Stimulated activated naive CD8-positive, alpha-beta T cell treated with anti-CD3 and anti-CD28 coated beads, Interleukin-15, amount 100 ng/mL, for 72 hours (primary cell): ENCODE data around the gene PEX5.
A peak's percentile ranks its signal among the peaks of the same experiment; 100 is the strongest.
"Not testable (repeated sequence)": the region's sequence is repeated elsewhere in the genome, so short reads cannot be mapped to it uniquely, and the experiment has no call there.

Experiments
- ATAC-seq: fragments of 150-1000 bp; cut with Tn5 transposase; 2 replicates; pipeline ENCODE4 v1.10.0; 2021; ENCODE audit warnings: mild to moderate bottlenecking, moderate library complexity
- DNase-seq, 2 donors: peaks; one replicate each; pipeline ENCODE4 v3.0.0; 2021 to 2022
- H3K27ac Mint-ChIP-seq, 2 donors: one replicate each; pipeline ENCODE4 v1.8.0; 2022; ENCODE audit warnings: mild to moderate bottlenecking in 2 of 2, mixed read lengths in 2 of 2, moderate library complexity in 2 of 2
- H3K27me3 Mint-ChIP-seq: one replicate; pipeline ENCODE4 v1.8.0; 2022; ENCODE audit warnings: mixed read lengths
- H3K4me1 Mint-ChIP-seq: one replicate; pipeline ENCODE4 v1.8.0; 2022; ENCODE audit warnings: mild to moderate bottlenecking, mixed read lengths
- H3K4me3 Mint-ChIP-seq, 2 donors: one replicate each; pipeline ENCODE4 v1.8.0; 2022; ENCODE audit warnings: mild to moderate bottlenecking in 2 of 2, mixed read lengths in 2 of 2, moderate library complexity in 1 of 2
- H3K9me3 Mint-ChIP-seq, 2 donors: one replicate each; pipeline ENCODE4 v1.8.0; 2022; ENCODE audit warnings: mixed read lengths in 2 of 2

The PEX5 gene

GRCh38 chr12:7155471-7156034 is 33.9 kb upstream of the PEX5 start:
- Mint-ChIP-seq H3K4me1 (no peaks in the 10 kb centered on the region), H3K27ac (peak overlapping the region in 1 of 2 donors; percentile 8), H3K27me3 (no peaks in the 10 kb centered on the region), H3K9me3 (no peaks in the 10 kb centered on the region), H3K4me3 (no peak overlapping the region)
- no peak for DNase-seq
- no peak for ATAC-seq

DNA sequence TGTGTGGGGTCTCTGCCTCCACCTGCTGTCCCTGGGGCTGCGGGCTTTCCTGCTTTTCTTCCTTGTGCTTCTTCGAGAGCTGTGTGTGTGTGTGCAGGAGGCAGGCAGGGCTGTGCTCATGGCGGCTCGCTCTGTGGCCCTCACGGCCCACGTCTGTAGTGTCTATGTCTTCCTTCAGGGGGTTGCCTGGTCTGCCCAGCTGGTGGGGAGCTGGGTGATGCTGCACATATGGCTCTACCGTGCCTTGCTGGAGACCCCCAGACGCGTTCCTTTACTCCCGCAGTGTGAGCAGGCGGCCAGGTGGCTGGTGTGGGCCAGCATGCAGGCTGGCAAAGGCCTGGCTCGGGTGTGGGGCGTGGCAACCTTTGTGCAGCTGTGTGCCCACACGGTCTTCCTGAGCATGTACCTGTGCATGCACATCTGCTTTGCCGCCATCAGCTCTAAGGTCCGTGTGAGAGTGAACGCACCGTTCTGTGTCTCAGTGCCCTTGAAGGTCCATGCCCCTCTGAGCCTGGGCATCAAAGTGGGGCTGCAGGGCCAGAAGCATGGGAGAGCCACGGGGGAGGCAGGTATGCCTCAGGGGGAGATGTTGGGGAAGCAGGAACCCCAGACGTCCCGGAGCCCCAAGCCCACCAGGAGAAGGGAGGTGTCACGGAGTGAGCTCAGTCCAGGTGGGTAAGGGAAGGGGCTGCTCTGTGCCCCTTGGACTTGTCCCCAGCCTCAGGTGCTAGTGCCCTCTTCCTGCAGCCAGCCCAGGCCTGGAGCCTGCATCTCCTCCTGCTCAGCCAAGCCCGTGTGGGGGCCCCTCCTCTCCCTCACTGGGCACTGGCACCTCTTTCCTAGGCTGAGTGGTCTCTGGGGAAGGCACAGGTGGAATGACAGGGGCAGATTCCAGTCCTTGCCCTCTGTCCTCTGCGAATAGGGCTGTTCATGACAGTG is 33.0 kb upstream of the PEX5 start:
- ATAC-seq: no peak

DNA sequence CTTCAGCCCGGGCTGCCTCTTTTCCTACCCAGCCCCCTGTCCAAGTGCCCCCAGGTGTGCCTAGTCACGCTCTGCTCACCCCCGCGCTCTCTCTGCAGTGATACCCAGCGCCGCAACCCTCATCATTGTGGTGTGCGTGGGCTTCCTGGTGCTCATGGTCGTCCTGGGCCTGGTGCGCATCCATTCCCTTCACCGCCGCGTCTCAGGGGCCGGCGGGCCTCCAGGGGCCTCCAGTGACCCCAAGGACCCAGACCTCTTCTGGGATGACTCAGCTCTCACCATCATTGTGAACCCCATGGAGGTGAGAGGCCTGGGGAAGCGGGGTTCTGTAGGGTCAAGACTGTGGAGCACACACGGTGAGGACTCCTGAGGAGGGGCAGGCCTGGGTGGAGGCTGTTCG is 32.1 kb upstream of the PEX5 start:
- Mint-ChIP-seq H3K4me3 (no peak overlapping the region), H3K27me3 (peaks cover 11% of the 10 kb centered on the region), H3K9me3 (no peaks in the 10 kb centered on the region), H3K4me1 (peaks cover 3% of the 10 kb centered on the region), H3K27ac (peak overlapping the region; percentile 66 to 86)
- ATAC-seq (no peak), DNase-seq (no peak)

More for the DNA sequence above, 33.0 kb upstream of the PEX5 start:
- Mint-ChIP-seq H3K4me1 (no peaks in the 10 kb centered on the region), H3K9me3 (no peaks in the 10 kb centered on the region), H3K4me3 (no peak overlapping the region), H3K27me3 (peaks cover 2% of the 10 kb centered on the region), H3K27ac (peak overlapping the region in 1 of 2 donors; percentile 86)
- no peak for DNase-seq

DNA sequence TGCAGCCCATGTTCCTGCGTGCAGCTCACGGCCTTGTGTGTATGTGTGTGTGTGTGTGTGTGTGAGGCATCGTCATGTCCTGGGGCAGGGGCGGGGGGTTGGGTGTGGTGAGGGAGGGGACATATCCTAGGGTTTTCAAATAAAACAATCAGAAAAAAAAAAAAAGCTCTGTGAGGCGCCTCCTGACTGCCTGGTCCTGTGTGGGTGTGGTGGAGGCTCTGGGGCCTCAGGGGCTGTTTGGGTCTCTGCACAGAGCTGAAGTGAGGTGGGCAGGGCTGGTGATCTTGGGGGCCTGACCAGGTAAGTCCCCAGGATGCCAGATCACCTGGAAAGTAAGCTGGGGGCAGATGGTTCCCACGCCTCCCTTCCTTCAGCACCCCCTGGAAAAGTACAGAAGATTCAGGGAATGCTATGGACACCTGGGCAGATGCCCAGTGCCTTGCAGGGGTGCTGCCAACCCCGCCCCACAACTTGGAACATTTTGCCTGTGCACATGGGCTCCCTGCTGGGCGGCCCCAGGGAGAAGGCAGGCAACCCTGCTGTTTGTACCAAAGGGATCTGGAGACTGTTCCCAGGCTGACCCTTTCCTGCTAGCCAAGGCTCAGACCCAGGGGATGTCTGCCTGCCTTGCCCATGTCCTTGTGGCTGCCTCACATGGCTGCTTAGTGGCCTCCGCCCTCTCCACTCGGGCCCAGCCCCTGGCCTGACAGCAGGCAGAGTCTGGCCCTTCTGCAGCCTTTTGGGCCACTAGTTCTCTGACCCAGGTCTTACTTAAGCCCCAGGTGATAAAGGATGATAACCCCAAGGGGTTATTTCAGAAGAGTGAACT is 30.5 kb upstream of the PEX5 start:
- DNase-seq: no peak
- ATAC-seq: no peak
- Mint-ChIP-seq H3K4me3 (no peak overlapping the region), H3K9me3 (no peaks in the 10 kb centered on the region), H3K27ac (no peak overlapping the region), H3K27me3 (peaks cover 24% of the 10 kb centered on the region), H3K4me1 (peaks cover 11% of the 10 kb centered on the region)

DNA sequence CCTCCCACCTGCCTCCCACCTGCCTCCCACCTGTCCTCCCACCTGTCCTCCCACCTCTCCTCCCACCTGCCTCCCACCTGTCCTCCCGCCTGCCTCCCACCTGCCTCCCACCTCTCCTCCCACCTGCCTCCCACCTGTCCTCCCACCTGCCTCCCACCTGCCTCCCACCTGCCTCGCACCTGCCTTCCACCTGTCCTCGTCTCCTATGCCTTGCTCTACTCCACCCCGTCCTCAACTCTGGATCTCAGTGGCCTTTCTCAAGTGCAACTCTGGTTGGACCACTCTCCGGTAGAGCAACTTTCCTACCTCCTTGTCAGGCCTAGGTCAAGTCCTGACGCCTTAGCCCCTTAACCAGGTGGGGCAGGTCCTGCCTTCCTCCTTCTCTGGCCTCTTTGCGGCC is 29.3 kb upstream of the PEX5 start:
- peaks cover 11% of the 10 kb centered on the region for H3K4me1 Mint-ChIP-seq
- no peak for DNase-seq
- no peaks in the 10 kb centered on the region for H3K9me3 Mint-ChIP-seq
- H3K4me3 Mint-ChIP-seq: no peak overlapping the region
- no peak overlapping the region for H3K27ac Mint-ChIP-seq
- peaks cover 30% of the 10 kb centered on the region for H3K27me3 Mint-ChIP-seq
- ATAC-seq: no peak

DNA sequence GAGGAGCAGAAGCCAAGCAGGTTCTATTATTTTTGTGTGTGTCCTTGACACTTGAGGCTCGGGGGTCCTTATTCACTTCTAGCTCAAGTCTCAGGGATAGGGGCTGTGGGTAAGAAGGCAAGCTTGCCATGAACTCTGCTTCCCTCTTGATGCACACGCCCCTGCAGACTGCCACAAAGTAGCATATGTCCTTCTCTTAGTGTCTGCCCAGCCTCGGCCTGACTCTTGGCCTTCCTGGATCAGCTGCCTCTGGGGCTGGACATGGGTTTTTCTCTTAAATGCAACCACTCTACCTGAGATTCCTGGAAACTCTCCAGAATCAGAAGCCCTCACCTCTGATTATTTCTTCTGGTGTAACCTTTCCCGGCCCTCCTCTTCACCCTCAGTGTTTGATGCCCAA is 28.2 kb upstream of the PEX5 start:
- peaks cover 11% of the 10 kb centered on the region for H3K4me1 Mint-ChIP-seq
- DNase-seq (no peak), ATAC-seq (no peak)
- no peak overlapping the region for H3K27ac Mint-ChIP-seq
- H3K27me3 Mint-ChIP-seq: peaks cover 36% of the 10 kb centered on the region
- H3K9me3 Mint-ChIP-seq: no peaks in the 10 kb centered on the region
- no peak overlapping the region for H3K4me3 Mint-ChIP-seq

- Mint-ChIP-seq H3K9me3 (peaks cover 0 to 4% of the 10 kb centered on the region in 2 donors), H3K4me1 (peaks cover 11% of the 10 kb centered on the region), H3K4me3 (no peak overlapping the region), H3K27ac (no peak overlapping the region), H3K27me3 (peaks cover 36% of the 10 kb centered on the region)
- no peak for DNase-seq
- ATAC-seq: no peak
These were observed 27.7 kb upstream of the PEX5 start for GRCh38 chr12:7161811-7162210.

DNA sequence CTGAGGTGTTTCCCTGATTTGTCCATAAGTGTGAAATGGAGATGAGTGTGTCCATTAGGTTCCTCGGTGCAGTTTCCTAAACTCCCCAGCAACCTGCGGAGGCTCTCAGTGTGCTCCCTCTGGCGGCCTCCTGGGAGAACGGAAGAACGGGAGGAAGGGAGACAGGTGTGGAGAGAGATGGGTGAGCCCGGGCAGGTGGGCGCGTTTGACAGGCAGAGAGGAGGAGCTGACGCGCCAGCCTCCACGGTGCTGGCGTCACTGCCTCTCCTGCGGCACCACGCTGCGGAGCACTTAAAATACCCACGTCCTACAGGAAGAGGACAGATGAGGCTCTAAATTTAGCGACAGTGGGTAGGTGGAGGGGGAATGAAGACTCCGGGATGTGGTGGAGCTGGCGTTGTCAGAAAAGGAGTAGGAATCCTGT is 26.8 kb upstream of the PEX5 start:
- H3K27me3 Mint-ChIP-seq: peaks cover 36% of the 10 kb centered on the region
- H3K9me3 Mint-ChIP-seq: peaks cover 8 to 13% of the 10 kb centered on the region in 2 donors
- H3K4me3 Mint-ChIP-seq: peak overlapping the region; percentile 6 to 76
- H3K4me1 Mint-ChIP-seq: peaks cover 11% of the 10 kb centered on the region
- peak; percentile 15 to 28 for DNase-seq
- peak; percentile 73 for ATAC-seq
- H3K27ac Mint-ChIP-seq: no peak overlapping the region

DNA sequence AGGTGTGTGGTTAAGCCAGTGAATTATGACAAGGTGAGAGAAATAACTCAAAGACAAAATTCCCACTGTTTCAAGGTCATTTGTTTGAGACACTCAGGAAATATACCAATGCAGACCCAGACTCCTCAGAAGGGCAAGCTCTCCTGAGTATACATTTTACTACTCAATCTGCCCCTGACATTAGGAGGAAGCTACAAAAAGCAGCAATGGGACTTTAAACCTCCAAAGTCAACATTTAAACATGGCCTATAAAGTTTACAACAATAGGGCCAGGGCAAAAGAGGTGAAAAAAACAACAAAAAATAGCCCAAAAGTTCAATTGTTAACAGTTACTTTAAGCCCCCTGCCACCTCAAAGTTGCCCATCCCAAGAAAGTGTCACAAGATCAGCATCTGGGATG is 19.5 kb upstream of the PEX5 start:
- ATAC-seq (no peak), DNase-seq (no peak)
- no peaks in the 10 kb centered on the region for H3K4me1 Mint-ChIP-seq
- no peak overlapping the region for H3K27ac Mint-ChIP-seq
- peaks cover 20 to 44% of the 10 kb centered on the region in 2 donors for H3K9me3 Mint-ChIP-seq
- H3K27me3 Mint-ChIP-seq: peaks cover 28% of the 10 kb centered on the region
- no peak overlapping the region for H3K4me3 Mint-ChIP-seq

- no peak for DNase-seq
- peaks cover 25 to 40% of the 10 kb centered on the region in 2 donors for H3K9me3 Mint-ChIP-seq
- no peak overlapping the region for H3K4me3 Mint-ChIP-seq
These were observed 17.6 kb upstream of the PEX5 start for GRCh38 chr12:7171854-7172253.

DNA sequence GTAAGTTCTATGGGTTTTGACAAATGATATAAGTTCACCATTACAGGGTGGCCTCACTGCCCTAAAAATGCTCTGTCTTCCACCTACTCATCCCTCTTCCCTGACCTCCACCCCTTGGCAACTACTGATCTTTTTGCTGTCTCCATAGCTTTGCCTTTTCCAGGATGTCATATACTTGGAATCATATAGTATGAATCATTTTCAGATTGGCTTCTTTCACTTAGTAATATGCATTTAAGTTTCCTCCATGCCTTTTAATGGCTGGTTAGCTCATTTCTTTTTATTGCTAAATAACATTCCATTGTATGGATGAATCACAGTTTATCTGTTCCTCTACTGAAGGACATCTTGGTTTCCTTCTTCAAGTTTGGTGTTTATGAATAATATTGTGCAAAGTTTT is 14.0 kb upstream of the PEX5 start:
- no peak overlapping the region for H3K27ac Mint-ChIP-seq
- H3K27me3 Mint-ChIP-seq: peaks cover 54% of the 10 kb centered on the region
- no peaks in the 10 kb centered on the region for H3K4me1 Mint-ChIP-seq
- H3K4me3 Mint-ChIP-seq: no peak overlapping the region
- DNase-seq: no peak
- peaks cover 4 to 10% of the 10 kb centered on the region in 2 donors for H3K9me3 Mint-ChIP-seq
- ATAC-seq: no peak

More at GRCh38 chr12:7171854-7172253, 17.6 kb upstream of the PEX5 start:
- no peak overlapping the region for H3K27ac Mint-ChIP-seq
- no peak for ATAC-seq
- H3K4me1 Mint-ChIP-seq: no peaks in the 10 kb centered on the region
- H3K27me3 Mint-ChIP-seq: peaks cover 39% of the 10 kb centered on the region

DNA sequence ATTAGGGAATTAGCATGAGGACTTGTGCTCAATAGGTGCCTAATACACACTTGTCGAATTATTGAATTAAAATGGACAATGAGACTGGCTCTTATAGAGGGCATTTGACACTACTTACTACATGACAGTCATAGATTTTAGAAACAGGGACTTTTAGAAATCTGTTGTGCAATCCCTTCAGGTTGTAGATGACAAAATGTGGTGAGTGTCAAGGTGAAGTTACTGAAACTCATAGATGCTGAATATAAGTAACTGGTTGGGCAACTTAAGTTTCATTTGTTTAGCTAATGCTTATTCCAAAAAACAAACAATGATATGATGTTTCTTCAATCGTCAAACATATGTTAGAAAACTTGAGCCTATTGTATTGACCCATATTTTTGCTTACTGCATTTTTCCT is 12.9 kb upstream of the PEX5 start:
- H3K4me3 Mint-ChIP-seq: no peak overlapping the region
- ATAC-seq: no peak
- peaks cover 58% of the 10 kb centered on the region for H3K27me3 Mint-ChIP-seq
- no peak overlapping the region for H3K27ac Mint-ChIP-seq
- no peak for DNase-seq
- H3K4me1 Mint-ChIP-seq: no peaks in the 10 kb centered on the region
- peaks cover 0 to 10% of the 10 kb centered on the region in 2 donors for H3K9me3 Mint-ChIP-seq

GRCh38 chr12:7178481-7178880 is 11.0 kb upstream of the PEX5 start:
- ATAC-seq: no peak
- DNase-seq: no peak

GRCh38 chr12:7180685-7181084 is 8.8 kb upstream of the PEX5 start:
- no peak for ATAC-seq

More at GRCh38 chr12:7178481-7178880, 11.0 kb upstream of the PEX5 start:
- peaks cover 0 to 5% of the 10 kb centered on the region in 2 donors for H3K9me3 Mint-ChIP-seq
- H3K27ac Mint-ChIP-seq: no peak overlapping the region
- no peak overlapping the region for H3K4me3 Mint-ChIP-seq
- H3K27me3 Mint-ChIP-seq: peaks cover 48% of the 10 kb centered on the region
- H3K4me1 Mint-ChIP-seq: no peaks in the 10 kb centered on the region

DNA sequence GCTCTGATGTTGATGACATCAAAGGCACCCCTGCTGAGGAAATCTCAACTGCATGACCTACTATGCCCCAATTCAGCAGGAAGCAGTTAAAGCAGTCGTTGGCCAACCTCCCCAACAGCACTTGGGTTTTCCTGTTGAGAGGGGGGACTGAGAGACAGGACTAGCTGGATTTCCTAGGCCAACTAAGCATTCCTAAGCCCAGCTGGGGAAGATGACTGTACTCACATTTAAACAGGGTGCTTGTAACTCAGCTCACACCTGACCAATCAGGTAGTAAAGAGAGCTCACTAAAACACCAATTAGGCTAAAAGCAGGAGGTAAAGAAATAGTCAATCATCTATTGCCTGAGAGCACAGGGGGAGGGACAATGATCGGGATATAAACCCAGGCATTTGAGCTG is 3.4 kb upstream of the PEX5 start:
- H3K4me3 Mint-ChIP-seq, DNase-seq, H3K27ac Mint-ChIP-seq, H3K27me3 Mint-ChIP-seq, ATAC-seq, H3K9me3 Mint-ChIP-seq: not testable (repeated sequence)
- H3K4me1 Mint-ChIP-seq: peaks cover 27% of the 10 kb centered on the region

More at GRCh38 chr12:7180685-7181084, 8.8 kb upstream of the PEX5 start:
- H3K4me1 Mint-ChIP-seq: no peaks in the 10 kb centered on the region
- no peak overlapping the region for H3K4me3 Mint-ChIP-seq
- H3K27me3 Mint-ChIP-seq: peaks cover 37% of the 10 kb centered on the region
- no peak for DNase-seq
- H3K9me3 Mint-ChIP-seq: no peaks in the 10 kb centered on the region
- no peak overlapping the region for H3K27ac Mint-ChIP-seq
